ENCODE data around the gene SMIM44.
"Not testable (repeated sequence)": the region's sequence is repeated elsewhere in the genome, so short reads cannot be mapped to it uniquely, and the experiment has no call there.

Gene SMIM44

DNA sequence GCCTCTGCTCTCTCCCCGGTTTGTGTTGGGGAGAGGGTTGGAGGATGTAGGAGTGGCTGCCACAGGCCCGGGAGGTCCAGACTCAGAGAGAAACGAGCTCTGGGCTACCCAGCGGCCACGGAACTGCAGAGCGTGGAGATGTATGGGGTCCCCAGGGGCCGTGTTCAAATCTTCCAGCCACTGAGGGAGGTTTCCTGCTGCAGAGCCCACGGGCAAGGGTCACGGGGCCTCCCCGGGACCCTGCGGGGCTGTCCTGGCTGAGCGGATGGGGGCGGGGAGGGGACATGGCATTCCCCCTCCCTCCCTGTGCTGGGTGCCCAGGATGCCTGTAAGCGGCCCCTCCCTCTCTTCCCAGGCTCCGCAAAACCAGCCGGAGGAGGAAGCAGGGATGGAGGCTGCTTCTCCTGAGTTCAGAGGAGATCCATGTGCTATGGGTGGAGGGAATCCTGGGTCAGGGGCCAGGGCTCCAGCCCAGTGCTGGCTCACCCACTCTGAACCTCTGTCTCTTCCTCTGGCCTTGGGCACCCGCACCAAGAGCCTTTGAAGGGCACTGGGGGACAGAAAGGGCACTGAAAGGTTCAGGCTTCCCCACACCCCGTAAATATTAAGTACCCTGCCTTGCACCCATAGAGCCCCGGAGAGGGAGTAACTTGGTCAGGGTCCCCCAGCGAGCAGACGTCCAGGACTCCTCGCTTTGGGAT, 25.6 kb downstream of the SMIM44 start:
- no peak for DNase-seq (ENCODE audit: low read depth in 3 of 3)

GRCh38 chr19:3456925-3457527, 26.2 kb downstream of the SMIM44 start:
- no peak for DNase-seq (ENCODE audit: low read depth in 3 of 3)

GRCh38 chr19:3455960-3456601, 27.2 kb downstream of the SMIM44 start:
- DNase-seq (ENCODE audit: low read depth in 3 of 3), result no peak

DNA sequence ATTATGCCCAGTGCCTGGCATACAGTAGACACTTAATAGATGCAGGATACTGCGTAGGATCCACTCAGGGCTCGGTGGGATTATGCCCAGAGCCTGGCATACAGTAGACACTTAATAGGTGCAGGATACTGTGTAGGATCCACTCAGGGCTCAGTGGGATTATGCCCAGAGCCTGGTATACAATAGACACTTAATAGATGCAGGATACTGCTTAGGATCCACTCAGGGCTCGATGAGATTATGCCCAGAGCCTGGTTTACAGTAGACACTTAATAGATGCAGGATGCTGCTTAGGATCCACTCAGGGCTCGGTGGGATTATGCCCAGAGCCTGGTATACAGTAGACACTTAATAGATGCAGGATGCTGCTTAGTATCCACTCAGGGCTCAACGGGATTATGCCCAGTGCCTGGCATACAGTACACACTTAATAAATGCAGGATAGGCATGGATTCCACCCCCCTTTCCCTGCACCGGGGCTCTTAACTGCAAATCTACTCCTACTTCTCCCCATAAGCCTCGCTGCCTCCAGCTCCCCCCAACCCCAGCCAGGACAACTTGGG, 27.8 kb downstream of the SMIM44 start:
- DNase-seq (ENCODE audit: low read depth in 3 of 3), result no peak

GRCh38 chr19:3454656-3455392, 28.4 kb downstream of the SMIM44 start:
- DNase-seq (ENCODE audit: low read depth in 3 of 3), result no peak

DNA sequence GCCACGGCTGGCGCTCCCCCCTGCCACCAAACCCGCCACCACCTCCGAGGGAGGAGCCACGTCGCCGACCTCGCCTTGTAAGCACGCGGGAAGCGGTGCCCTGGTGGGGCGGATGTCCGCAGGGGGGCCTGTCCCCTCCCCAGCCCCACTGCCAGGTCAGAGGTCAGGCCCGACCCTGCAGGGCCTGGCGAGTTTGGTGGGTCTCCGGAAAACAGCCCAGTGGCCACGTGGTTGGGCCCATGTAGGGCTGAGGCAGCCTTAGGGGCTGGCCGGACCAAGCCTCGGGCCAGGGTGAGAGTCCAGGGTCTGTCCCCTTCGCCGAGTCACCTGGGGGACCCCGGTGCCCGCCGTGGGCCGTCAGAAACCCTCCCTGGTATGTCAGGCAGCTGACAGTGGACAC, 29.4 kb downstream of the SMIM44 start:
- no peak for DNase-seq (ENCODE audit: low read depth in 3 of 3)

- DNase-seq (ENCODE audit: low read depth in 3 of 3), result not testable (repeated sequence)
Measured at GRCh38 chr19:3452942-3453214, 30.4 kb downstream of the SMIM44 start.

- no peak for DNase-seq (ENCODE audit: low read depth in 3 of 3)
Measured at GRCh38 chr19:3452171-3452941, 30.9 kb downstream of the SMIM44 start.

DNA sequence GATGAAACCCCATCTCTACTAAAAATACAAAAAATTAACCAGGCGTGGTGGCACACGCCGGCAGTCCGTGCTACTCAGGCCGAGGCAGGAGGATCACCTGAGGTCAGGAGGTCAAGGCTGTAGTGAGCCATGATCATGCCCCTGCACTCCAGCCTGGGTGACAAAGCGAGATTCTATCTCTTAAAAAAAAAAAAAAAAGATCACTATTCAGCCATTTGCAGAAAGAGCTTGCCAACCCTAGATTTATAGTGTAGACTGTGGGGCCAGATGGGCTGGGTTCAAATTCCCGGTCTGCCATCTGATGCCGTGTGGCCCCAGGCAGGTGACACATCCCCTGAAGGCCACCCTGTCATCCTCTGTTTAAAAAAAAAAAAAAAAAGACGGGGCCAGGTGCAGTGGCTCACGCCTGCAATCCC, 31.8 kb downstream of the SMIM44 start:
- no peak for DNase-seq (ENCODE audit: low read depth in 3 of 3)

GRCh38 chr19:3450796-3451411, 32.3 kb downstream of the SMIM44 start:
- no peak for DNase-seq (ENCODE audit: low read depth in 3 of 3)

- DNase-seq (ENCODE audit: low read depth in 3 of 3), result no peak
Measured at GRCh38 chr19:3448616-3449334, 34.5 kb downstream of the SMIM44 start.

DNA sequence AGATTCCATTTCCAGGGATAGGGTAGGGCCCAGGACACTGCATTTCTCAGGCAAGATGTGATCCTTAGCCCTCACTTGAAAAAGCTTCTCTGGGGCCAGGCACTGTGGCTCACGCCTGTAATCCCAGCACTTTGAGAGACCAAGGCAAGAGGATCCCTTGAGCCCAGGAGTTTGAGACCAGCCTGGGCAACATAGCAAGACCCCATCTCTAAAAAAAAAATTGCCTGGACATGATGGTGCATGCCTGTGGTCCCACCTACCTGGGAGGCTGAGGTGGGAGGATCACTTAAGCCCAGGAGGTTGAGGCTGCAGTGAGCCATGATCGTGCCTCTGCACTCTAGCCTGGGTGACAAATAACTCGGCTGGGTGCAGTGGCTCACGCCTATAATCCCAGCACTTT, 36.6 kb downstream of the SMIM44 start:
- not testable (repeated sequence) for DNase-seq (ENCODE audit: low read depth in 3 of 3)

- no peak for DNase-seq (ENCODE audit: low read depth in 3 of 3)
Measured at GRCh38 chr19:3444695-3445234, 38.5 kb downstream of the SMIM44 start.

GRCh38 chr19:3443840-3444694, 39.2 kb downstream of the SMIM44 start:
- no peak for DNase-seq (ENCODE audit: low read depth in 3 of 3)

- DNase-seq (ENCODE audit: low read depth in 3 of 3), result no peak
Measured at GRCh38 chr19:3442487-3443071, 40.7 kb downstream of the SMIM44 start.

- no peak for DNase-seq (ENCODE audit: low read depth in 3 of 3)
Measured at GRCh38 chr19:3441986-3442329, 41.3 kb downstream of the SMIM44 start.

GRCh38 chr19:3441089-3441985, 41.9 kb downstream of the SMIM44 start:
- no peak for DNase-seq (ENCODE audit: low read depth in 3 of 3)

- DNase-seq (ENCODE audit: low read depth in 3 of 3), result peak; percentile 21 to 58 (median 35)
Measured at GRCh38 chr19:3440082-3440481, 43.2 kb downstream of the SMIM44 start.
